Hepatocyte (in vitro differentiated cells): Measurements from ENCODE around the gene PUM2. TPM values are rescaled to one million over a fixed set of nuclear protein-coding genes. Genes with fewer than 3 reads are reported as not detected.

Experiments
- DNase-seq: peaks from one replicate; pipeline ENCODE4 v3.0.0-alpha.2; 2016; ENCODE audit warnings: low spot score
- H2AFZ ChIP-seq: fragments of 200-600 bp; sonication (generic); 2 replicates; pipeline ENCODE4 v1.6.0; 2016; ENCODE audit warnings: antibody characterized with exemption, mild to moderate bottlenecking
- H3K27ac ChIP-seq: fragments of 200-600 bp; sonication (generic); 2 replicates; pipeline ENCODE4 v1.5.1; 2016; ENCODE audit warnings: mild to moderate bottlenecking
- H3K27me3 ChIP-seq: fragments of 200-600 bp; sonication (generic); 2 replicates; pipeline ENCODE4 v1.6.1; 2016
- H3K36me3 ChIP-seq: fragments of 200-600 bp; sonication (generic); replicated peaks from 2 replicates; pipeline ENCODE4 v1.5.1; 2016; ENCODE audit warnings: low read depth; ENCODE audit not compliant: insufficient read depth
- H3K4me1 ChIP-seq: fragments of 200-600 bp; sonication (generic); 2 replicates; pipeline ENCODE4 v1.5.1; 2016; ENCODE audit warnings: mild to moderate bottlenecking, moderate library complexity; ENCODE audit not compliant: insufficient read depth
- H3K4me2 ChIP-seq: fragments of 200-600 bp; sonication (generic); 2 replicates; pipeline ENCODE4 v1.6.0; 2016
- H3K4me3 ChIP-seq: fragments of 200-600 bp; sonication (generic); 2 replicates; pipeline ENCODE4 v1.5.1; 2016; ENCODE audit warnings: mild to moderate bottlenecking
- H3K79me2 ChIP-seq: fragments of 200-600 bp; sonication (generic); 2 replicates; pipeline ENCODE4 v1.6.0; 2017; ENCODE audit warnings: mild to moderate bottlenecking
- H3K9me2 ChIP-seq: fragments of 200-600 bp; sonication (generic); replicated peaks from 2 replicates; pipeline ENCODE4 v1.6.0; 2017; ENCODE audit warnings: mild to moderate bottlenecking; ENCODE audit not compliant: insufficient read depth
- H3K9me3 ChIP-seq: fragments of 200-600 bp; sonication (generic); 2 replicates; pipeline ENCODE4 v1.5.1; 2016; ENCODE audit warnings: low read depth, mild to moderate bottlenecking
- H4K20me1 ChIP-seq: fragments of 200-600 bp; sonication (generic); 2 replicates; pipeline ENCODE4 v1.6.0; 2016; ENCODE audit warnings: mild to moderate bottlenecking; ENCODE audit not compliant: insufficient read depth, poor library complexity, severe bottlenecking
- EZH2 ChIP-seq: fragments of 200-600 bp; sonication (generic); IDR thresholded peaks from 2 replicates; pipeline ENCODE4 v1.6.1; 2016; ENCODE audit warnings: antibody characterized with exemption, mild to moderate bottlenecking, borderline replicate concordance
- EZH2phosphoT487 ChIP-seq: fragments of 200-600 bp; sonication (generic); IDR thresholded peaks from one replicate; pipeline ENCODE4 v1.6.1; 2018; ENCODE audit warnings: antibody characterized with exemption, mild to moderate bottlenecking, low read depth, moderate library complexity; ENCODE audit not compliant: unreplicated experiment, severe bottlenecking
- WGBS: methylation state at CpG from one replicate; pipeline ENCODE4 v1.1.6; 2016; ENCODE audit warnings: low lambda C conversion rate; ENCODE audit errors: missing lambda C conversion rate; 5-methylcytosine and 5-hydroxymethylcytosine counted together
- polyA plus RNA-seq: library from polyadenylated mRNA; unstranded; fragments of >200 nt; fragmentation: Nextera tagmentation; extraction: Ambion mirVana; gene quantifications from 2 replicates; pipeline ENCODE4 v1.2.1, GENCODE V29; 2016
- total RNA-seq: library from RNA; depleted of rRNA; stranded (reverse); fragments of >200 nt; gene quantifications from 2 replicates; pipeline ENCODE4 v1.2.3, GENCODE V29; 2014
- TF ChIP-seq, protein P1 (sequence below): fragments of 200-600 bp; sonication (generic); IDR thresholded peaks from 2 replicates; pipeline ENCODE4 v1.5.1; 2016; ENCODE audit warnings: antibody characterized with exemption, mild to moderate bottlenecking; ENCODE audit not compliant: poor library complexity

The PUM2 gene
- total and polyA plus RNA-seq, 2 experiments from 2014 or later = 14.4 to 55.5 TPM

DNA sequence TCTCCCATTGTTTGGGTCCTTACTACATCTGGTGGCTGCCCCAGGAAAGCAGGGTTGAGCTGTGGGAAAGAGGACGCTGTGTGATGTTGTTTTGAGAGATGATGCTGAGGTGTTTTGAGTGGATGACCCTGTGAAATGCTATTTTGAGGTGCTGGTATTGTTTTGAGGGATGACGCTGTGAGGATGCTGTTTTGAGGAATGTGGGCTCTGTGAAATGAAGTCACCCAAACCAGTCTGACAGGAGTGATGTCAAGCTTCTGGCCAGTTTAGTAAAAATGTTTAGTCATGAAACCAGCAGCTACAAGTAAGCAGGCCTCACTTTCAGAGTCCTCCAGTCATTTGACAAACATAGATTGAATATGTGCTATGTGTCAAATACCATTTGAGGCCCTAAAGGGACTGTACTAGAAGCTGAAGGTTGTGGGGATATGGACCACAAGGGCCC lies 16.1 kb upstream of the PUM2 start:
- H3K27ac ChIP-seq = peak overlapping the region; percentile 19

DNA sequence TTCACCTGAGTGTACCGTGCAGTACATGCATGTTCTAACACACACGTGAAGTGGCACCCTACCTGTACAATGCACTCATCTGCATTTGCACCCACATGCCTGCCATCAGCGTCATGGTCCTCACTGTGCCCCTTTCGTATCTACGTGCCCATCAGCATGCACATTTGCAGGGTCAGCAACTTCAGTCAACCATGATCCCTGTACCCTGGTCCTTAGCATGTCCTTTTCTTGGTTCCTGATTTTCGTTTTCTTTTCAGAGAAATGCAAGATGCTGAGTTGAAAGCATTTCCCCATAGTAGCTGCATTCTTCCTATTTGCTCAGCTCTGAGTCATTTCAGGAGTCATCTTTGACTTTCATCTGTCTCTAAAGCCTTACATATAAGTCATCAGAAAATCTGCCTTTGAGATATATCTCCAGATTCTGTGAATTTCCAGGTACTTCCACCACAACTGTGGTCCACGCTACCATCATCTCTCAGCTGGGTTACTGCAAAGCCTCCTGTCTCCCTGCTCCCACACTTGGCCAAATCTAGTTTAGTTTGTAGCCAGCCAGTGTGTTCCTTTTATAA lies 14.7 kb upstream of the PUM2 start:
- Histone ChIP-seq H3K9me2 (no peaks in the 10 kb centered on the region), H3K9me3 (no peaks in the 10 kb centered on the region), H3K27ac (no peak overlapping the region), H3K4me2 (no peak overlapping the region), H3K36me3 (no peaks in the 10 kb centered on the region), H2AFZ (no peak overlapping the region), H3K4me3 (no peak overlapping the region), H4K20me1 (no peaks in the 10 kb centered on the region), H3K79me2 (no peaks in the 10 kb centered on the region), H3K27me3 (no peaks in the 10 kb centered on the region), H3K4me1 (peaks cover 6% of the 10 kb centered on the region)
- TF ChIP-seq EZH2phosphoT487 (no peak), EZH2 (no peak)
- TF ChIP-seq, protein P1, sequence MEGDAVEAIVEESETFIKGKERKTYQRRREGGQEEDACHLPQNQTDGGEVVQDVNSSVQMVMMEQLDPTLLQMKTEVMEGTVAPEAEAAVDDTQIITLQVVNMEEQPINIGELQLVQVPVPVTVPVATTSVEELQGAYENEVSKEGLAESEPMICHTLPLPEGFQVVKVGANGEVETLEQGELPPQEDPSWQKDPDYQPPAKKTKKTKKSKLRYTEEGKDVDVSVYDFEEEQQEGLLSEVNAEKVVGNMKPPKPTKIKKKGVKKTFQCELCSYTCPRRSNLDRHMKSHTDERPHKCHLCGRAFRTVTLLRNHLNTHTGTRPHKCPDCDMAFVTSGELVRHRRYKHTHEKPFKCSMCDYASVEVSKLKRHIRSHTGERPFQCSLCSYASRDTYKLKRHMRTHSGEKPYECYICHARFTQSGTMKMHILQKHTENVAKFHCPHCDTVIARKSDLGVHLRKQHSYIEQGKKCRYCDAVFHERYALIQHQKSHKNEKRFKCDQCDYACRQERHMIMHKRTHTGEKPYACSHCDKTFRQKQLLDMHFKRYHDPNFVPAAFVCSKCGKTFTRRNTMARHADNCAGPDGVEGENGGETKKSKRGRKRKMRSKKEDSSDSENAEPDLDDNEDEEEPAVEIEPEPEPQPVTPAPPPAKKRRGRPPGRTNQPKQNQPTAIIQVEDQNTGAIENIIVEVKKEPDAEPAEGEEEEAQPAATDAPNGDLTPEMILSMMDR = no peak
- 88% methylated on average over 7 of the region's 7 CpGs for WGBS
- no peak for DNase-seq

More for the DNA sequence above, 16.1 kb upstream of the PUM2 start:
- Histone ChIP-seq H3K36me3 (no peaks in the 10 kb centered on the region), H3K79me2 (no peaks in the 10 kb centered on the region), H4K20me1 (no peaks in the 10 kb centered on the region), H3K27me3 (no peaks in the 10 kb centered on the region), H3K9me3 (no peaks in the 10 kb centered on the region), H3K4me2 (no peak overlapping the region), H3K4me1 (peaks cover 6% of the 10 kb centered on the region), H3K4me3 (no peak overlapping the region), H2AFZ (no peak overlapping the region), H3K9me2 (no peaks in the 10 kb centered on the region)
- DNase-seq = no peak
- no peak for TF ChIP-seq EZH2phosphoT487
- WGBS = 66% methylated on average over 2 of the region's 2 CpGs

DNA sequence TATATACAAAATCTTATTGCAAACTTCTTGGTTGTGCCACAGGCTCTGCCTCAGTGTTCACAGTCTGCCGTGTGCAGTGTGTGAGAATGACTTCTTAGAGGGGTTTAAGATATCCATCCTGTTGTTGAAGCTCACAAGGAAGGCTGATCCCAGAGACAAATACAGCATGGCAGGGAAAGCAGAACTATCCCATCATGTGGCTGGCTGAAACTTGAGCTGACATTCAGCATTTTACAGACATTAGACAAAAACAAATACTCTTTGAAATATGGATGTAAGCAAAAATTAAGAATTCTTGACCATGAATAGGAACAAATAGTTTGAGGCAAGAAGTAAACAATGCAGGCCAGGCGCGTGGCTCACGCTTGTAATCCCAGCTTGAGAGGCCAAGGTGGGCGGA lies 12.9 kb upstream of the PUM2 start:
- TF ChIP-seq, protein P1 = no peak
- TF ChIP-seq EZH2 (no peak), EZH2phosphoT487 (no peak)
- Histone ChIP-seq H3K36me3 (no peaks in the 10 kb centered on the region), H3K27ac (no peak overlapping the region), H2AFZ (no peak overlapping the region), H3K4me3 (no peak overlapping the region), H3K79me2 (no peaks in the 10 kb centered on the region), H3K4me2 (no peak overlapping the region), H3K4me1 (no peaks in the 10 kb centered on the region), H3K27me3 (no peaks in the 10 kb centered on the region), H3K9me2 (no peaks in the 10 kb centered on the region), H3K9me3 (no peaks in the 10 kb centered on the region), H4K20me1 (no peaks in the 10 kb centered on the region)
- 91% methylated on average over 5 of the region's 5 CpGs for WGBS
- no peak for DNase-seq

DNA sequence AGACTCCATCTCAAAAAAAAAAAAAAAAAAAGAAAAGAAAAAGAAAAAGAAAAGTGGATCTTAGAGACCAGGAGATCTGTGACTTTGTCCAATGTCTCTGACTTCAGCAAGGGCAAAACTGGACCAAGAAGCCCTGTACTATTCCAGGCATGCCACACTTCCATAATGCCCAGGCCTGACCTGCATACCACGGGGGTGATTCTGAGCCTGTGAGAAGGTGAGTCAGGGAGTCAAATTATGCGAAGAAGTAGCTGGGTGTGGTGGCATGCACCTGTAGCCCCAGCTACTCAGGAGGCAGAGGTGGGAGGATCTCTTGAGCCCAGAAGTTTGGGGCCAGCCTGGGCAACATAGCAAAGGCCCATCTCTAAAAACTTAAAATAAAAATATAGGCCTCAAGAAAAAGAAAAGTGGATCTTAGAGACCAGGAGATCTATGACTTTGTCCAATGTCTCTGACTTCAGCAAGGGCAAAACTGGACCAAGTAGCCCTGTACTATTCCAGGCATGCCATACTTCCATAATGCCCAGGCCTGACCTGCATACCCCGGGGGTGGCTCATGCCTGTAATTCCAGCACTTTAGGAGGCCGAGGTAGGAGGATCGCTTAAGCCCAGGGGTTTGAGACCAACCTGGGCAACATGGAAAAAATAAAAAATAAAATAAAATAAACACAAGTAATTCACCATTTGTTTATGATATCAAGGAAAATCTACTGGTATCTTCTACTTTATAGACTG lies 12.2 kb upstream of the PUM2 start:
- no peaks in the 10 kb centered on the region for H3K9me3 ChIP-seq
- H3K9me2 ChIP-seq = no peaks in the 10 kb centered on the region
- TF ChIP-seq, protein P1 = no peak
- TF ChIP-seq EZH2 (no peak), EZH2phosphoT487 (no peak)
- no peak overlapping the region for H3K4me3 ChIP-seq
- no peak overlapping the region for H2AFZ ChIP-seq
- no peak overlapping the region for H3K4me2 ChIP-seq
- no peaks in the 10 kb centered on the region for H3K79me2 ChIP-seq
- 96% methylated on average over 5 of the region's 5 CpGs for WGBS
- H3K27ac ChIP-seq = no peak overlapping the region
- no peaks in the 10 kb centered on the region for H3K27me3 ChIP-seq
- no peaks in the 10 kb centered on the region for H4K20me1 ChIP-seq
- H3K4me1 ChIP-seq = no peaks in the 10 kb centered on the region
- no peaks in the 10 kb centered on the region for H3K36me3 ChIP-seq
- DNase-seq = no peak
